ENCODE measurements around the gene NPVF.

The NPVF gene

DNA sequence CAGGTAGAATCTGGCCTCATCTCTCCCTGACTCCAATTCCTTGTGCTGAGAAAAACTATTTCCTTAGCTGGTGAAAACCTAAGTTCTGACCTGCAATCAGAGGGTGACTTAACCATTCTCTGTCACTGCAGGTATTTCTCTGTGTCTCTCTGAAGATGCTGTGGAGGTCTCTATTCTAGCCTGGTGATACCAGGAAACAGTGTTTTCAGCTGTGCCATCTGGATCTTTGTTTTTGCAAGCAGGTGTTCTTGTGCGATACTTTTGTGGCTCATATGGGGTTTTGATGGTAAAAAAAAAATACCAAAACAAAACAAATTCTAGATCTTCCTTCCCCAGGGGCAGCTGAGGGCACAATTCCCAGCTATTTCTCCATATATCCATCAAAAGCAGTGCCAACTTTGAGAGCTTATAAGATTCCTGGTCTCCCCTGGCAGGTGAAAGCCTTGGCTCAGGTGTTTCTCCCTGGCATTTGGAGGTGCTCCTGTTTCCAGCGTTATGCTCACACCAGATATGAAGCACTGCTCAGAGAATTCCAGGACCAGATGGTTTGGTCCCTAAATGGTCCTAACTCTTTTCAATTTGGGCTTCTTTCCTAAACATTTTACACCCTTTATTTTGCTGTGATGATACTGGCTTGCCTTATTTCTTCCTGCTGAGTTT lies 9.9 kb upstream of the NPVF start:
- no peak overlapping the region for H3K4me3 ChIP-seq (ENCODE audit: low read depth in 1 of 2, low read length in 2 of 2)
- no peaks in the 10 kb centered on the region for H3K36me3 ChIP-seq (ENCODE audit: control insufficient read depth in 1 of 2, insufficient read depth in 2 of 2, low read length in 2 of 2)
- no peak overlapping the region for H3K27ac ChIP-seq (ENCODE audit: low read depth, low read length)
- H3K9me3 ChIP-seq (ENCODE audit: control insufficient read depth in 1 of 2, low read length in 2 of 2): no peaks in the 10 kb centered on the region
- no peaks in the 10 kb centered on the region for H3K4me1 ChIP-seq (ENCODE audit: control insufficient read depth in 1 of 2, insufficient read depth in 2 of 2, low read length in 2 of 2)
- no peaks in the 10 kb centered on the region for H3K27me3 ChIP-seq (ENCODE audit: control insufficient read depth in 1 of 2, insufficient read depth in 2 of 2, low read length in 2 of 2)
- no peak overlapping the region for H3K9ac ChIP-seq (ENCODE audit: low read depth in 1 of 2, low read length in 2 of 2)

DNA sequence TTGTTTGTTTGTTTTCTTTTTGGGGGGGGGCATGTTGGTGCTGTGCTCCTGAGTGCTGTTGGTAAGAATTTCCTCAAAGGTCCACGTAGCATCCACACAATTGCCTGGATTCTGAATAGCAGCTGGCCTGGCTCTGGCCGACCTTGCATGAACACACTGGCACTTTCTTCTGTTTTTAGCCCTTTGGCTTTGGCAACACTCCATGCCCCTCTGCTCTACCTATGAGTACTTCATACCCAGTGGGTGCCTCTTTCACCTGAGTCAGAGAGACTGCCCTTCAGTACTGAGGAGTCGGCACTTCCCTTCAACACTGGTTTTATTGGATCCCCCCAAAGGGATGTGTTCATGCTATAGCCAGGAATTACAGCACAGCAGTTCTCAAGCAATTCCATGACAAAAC lies 7.2 kb upstream of the NPVF start:
- Histone ChIP-seq H3K4me1 (ENCODE audit: control insufficient read depth in 1 of 2, insufficient read depth in 2 of 2, low read length in 2 of 2) (no peaks in the 10 kb centered on the region), H3K4me3 (ENCODE audit: low read depth in 1 of 2, low read length in 2 of 2) (no peak overlapping the region), H3K27me3 (ENCODE audit: control insufficient read depth in 1 of 2, insufficient read depth in 2 of 2, low read length in 2 of 2) (no peaks in the 10 kb centered on the region), H3K27ac (ENCODE audit: low read depth, low read length) (no peak overlapping the region), H3K9ac (ENCODE audit: low read depth in 1 of 2, low read length in 2 of 2) (no peak overlapping the region), H3K9me3 (ENCODE audit: control insufficient read depth in 1 of 2, low read length in 2 of 2) (no peaks in the 10 kb centered on the region), H3K36me3 (ENCODE audit: control insufficient read depth in 1 of 2, insufficient read depth in 2 of 2, low read length in 2 of 2) (no peaks in the 10 kb centered on the region)

DNA sequence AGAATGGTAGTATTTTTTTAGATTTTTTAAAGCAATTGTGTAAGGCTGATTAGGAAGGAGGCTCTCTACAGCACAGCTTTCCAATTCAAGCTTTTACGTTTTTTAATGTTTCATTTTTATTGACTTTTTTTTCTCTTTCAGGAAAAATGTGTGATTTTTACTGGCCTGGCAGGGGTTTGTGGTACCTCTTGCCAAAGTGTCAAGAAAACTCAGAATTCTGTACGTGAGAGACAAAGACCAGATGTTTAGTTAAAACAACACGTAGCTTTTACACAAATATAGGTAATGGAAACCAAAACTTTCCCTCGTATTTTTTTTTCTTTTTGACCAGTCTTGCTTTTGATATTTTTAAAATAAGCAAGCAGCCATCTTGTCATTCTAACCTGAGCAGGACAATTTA lies 6.0 kb upstream of the NPVF start:
- no peak overlapping the region for H3K4me3 ChIP-seq (ENCODE audit: low read depth in 1 of 2, low read length in 2 of 2)
- no peak overlapping the region for H3K27ac ChIP-seq (ENCODE audit: low read depth, low read length)
- no peaks in the 10 kb centered on the region for H3K9me3 ChIP-seq (ENCODE audit: control insufficient read depth in 1 of 2, low read length in 2 of 2)
- no peaks in the 10 kb centered on the region for H3K27me3 ChIP-seq (ENCODE audit: control insufficient read depth in 1 of 2, insufficient read depth in 2 of 2, low read length in 2 of 2)
- H3K9ac ChIP-seq (ENCODE audit: low read depth in 1 of 2, low read length in 2 of 2): no peak overlapping the region
- no peaks in the 10 kb centered on the region for H3K4me1 ChIP-seq (ENCODE audit: control insufficient read depth in 1 of 2, insufficient read depth in 2 of 2, low read length in 2 of 2)
- H3K36me3 ChIP-seq (ENCODE audit: control insufficient read depth in 1 of 2, insufficient read depth in 2 of 2, low read length in 2 of 2): no peaks in the 10 kb centered on the region

GRCh38 chr7:25223206-25223605 lies 5.1 kb downstream of the NPVF start:
- H3K27me3 ChIP-seq (ENCODE audit: control insufficient read depth in 1 of 2, insufficient read depth in 2 of 2, low read length in 2 of 2): no peaks in the 10 kb centered on the region
- no peak overlapping the region for H3K27ac ChIP-seq (ENCODE audit: low read depth, low read length)
- no peaks in the 10 kb centered on the region for H3K36me3 ChIP-seq (ENCODE audit: control insufficient read depth in 1 of 2, insufficient read depth in 2 of 2, low read length in 2 of 2)
- no peak overlapping the region for H3K9ac ChIP-seq (ENCODE audit: low read depth in 1 of 2, low read length in 2 of 2)
- H3K9me3 ChIP-seq (ENCODE audit: control insufficient read depth in 1 of 2, low read length in 2 of 2): no peaks in the 10 kb centered on the region
- no peak overlapping the region for H3K4me3 ChIP-seq (ENCODE audit: low read depth in 1 of 2, low read length in 2 of 2)
- no peaks in the 10 kb centered on the region for H3K4me1 ChIP-seq (ENCODE audit: control insufficient read depth in 1 of 2, insufficient read depth in 2 of 2, low read length in 2 of 2)

DNA sequence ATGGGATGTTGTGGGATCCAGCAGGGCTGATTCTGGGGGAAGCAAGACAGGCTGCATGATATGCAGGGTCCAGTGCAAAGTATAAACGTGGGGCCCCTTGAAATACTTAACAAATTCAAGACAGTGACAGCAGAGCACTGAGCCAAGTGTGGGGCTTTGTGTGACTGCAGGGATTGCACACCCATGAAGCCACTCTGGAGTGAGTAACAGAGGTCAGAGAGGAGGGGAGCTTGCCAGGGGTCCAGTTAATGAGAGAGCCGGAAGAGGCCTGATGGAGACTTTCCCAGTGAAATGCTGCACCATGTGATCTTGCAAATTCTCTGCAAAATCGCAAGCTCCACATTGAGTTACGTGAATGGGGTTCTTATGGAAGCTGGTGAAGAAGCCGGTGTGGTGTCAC lies 5.6 kb downstream of the NPVF start:
- Histone ChIP-seq H3K27me3 (ENCODE audit: control insufficient read depth in 1 of 2, insufficient read depth in 2 of 2, low read length in 2 of 2) (no peaks in the 10 kb centered on the region), H3K27ac (ENCODE audit: low read depth, low read length) (no peak overlapping the region), H3K36me3 (ENCODE audit: control insufficient read depth in 1 of 2, insufficient read depth in 2 of 2, low read length in 2 of 2) (no peaks in the 10 kb centered on the region), H3K9me3 (ENCODE audit: control insufficient read depth in 1 of 2, low read length in 2 of 2) (no peaks in the 10 kb centered on the region), H3K4me1 (ENCODE audit: control insufficient read depth in 1 of 2, insufficient read depth in 2 of 2, low read length in 2 of 2) (no peaks in the 10 kb centered on the region), H3K9ac (ENCODE audit: low read depth in 1 of 2, low read length in 2 of 2) (no peak overlapping the region), H3K4me3 (ENCODE audit: low read depth in 1 of 2, low read length in 2 of 2) (no peak overlapping the region)

- Histone ChIP-seq H3K4me3 (ENCODE audit: low read depth in 1 of 2, low read length in 2 of 2) (no peak overlapping the region), H3K4me1 (ENCODE audit: control insufficient read depth in 1 of 2, insufficient read depth in 2 of 2, low read length in 2 of 2) (no peaks in the 10 kb centered on the region), H3K36me3 (ENCODE audit: control insufficient read depth in 1 of 2, insufficient read depth in 2 of 2, low read length in 2 of 2) (no peaks in the 10 kb centered on the region), H3K27ac (ENCODE audit: low read depth, low read length) (no peak overlapping the region), H3K27me3 (ENCODE audit: control insufficient read depth in 1 of 2, insufficient read depth in 2 of 2, low read length in 2 of 2) (no peaks in the 10 kb centered on the region), H3K9me3 (ENCODE audit: control insufficient read depth in 1 of 2, low read length in 2 of 2) (no peaks in the 10 kb centered on the region), H3K9ac (ENCODE audit: low read depth in 1 of 2, low read length in 2 of 2) (no peak overlapping the region)
These were observed 7.3 kb downstream of the NPVF start for GRCh38 chr7:25221009-25221408.

DNA sequence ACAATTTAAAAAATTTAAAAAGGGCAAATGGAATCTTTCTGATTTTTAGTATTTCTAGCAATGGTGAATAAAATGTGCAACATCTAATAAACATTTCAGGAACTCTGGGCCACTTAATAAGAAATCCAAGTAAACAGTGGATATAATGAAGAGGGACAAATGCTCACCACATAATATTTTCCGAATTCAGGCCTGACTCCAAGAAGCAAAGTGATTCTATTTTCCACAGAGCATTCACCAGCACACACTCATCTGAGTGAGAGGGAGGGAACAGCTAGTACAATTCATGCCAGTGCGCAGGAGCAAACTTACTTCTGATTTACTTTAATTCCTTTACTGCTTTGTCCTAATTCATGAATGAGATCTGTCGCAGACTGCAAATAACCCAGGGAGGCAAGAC lies 10.1 kb downstream of the NPVF start:
- Histone ChIP-seq H3K9ac (ENCODE audit: low read depth in 1 of 2, low read length in 2 of 2) (no peak overlapping the region), H3K4me3 (ENCODE audit: low read depth in 1 of 2, low read length in 2 of 2) (no peak overlapping the region), H3K9me3 (ENCODE audit: control insufficient read depth in 1 of 2, low read length in 2 of 2) (no peaks in the 10 kb centered on the region), H3K4me1 (ENCODE audit: control insufficient read depth in 1 of 2, insufficient read depth in 2 of 2, low read length in 2 of 2) (no peaks in the 10 kb centered on the region), H3K36me3 (ENCODE audit: control insufficient read depth in 1 of 2, insufficient read depth in 2 of 2, low read length in 2 of 2) (no peaks in the 10 kb centered on the region), H3K27ac (ENCODE audit: low read depth, low read length) (no peak overlapping the region), H3K27me3 (ENCODE audit: control insufficient read depth in 1 of 2, insufficient read depth in 2 of 2, low read length in 2 of 2) (no peaks in the 10 kb centered on the region)

GRCh38 chr7:25216837-25217236 lies 11.4 kb downstream of the NPVF start:
- Histone ChIP-seq H3K9ac (ENCODE audit: low read depth in 1 of 2, low read length in 2 of 2) (no peak overlapping the region), H3K27ac (ENCODE audit: low read depth, low read length) (no peak overlapping the region), H3K9me3 (ENCODE audit: control insufficient read depth in 1 of 2, low read length in 2 of 2) (no peaks in the 10 kb centered on the region)

DNA sequence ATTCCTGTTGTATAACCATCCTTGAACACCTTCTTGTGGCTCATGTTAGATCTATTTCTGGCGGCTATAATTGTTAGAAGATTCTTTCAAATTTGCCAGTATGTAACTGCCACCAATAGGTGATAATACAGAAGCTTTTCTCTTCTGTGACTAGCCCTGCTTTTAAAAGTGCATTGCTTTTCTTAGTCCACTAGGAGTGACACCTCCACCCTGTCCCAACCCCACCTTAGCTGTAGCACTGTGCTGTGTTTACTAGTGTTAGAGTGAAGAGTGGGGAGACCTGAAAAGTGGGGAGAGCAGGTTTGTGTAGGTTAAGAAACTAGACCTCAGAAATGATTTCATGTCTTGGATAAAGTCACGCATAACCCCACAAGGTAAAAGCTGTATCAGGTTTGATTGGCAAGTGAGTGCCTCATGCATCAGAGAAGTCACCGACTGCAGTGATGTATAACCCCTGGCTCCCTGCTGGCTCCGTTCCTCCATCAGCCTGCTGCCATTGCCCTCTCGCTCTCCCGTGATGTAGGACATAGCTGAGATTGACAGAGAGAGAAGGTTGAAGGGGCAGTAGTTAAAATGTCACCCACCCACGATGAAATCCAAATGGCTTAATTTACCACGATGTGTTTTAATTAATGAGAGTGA lies 12.5 kb downstream of the NPVF start:
- Histone ChIP-seq H3K27me3 (ENCODE audit: control insufficient read depth in 1 of 2, insufficient read depth in 2 of 2, low read length in 2 of 2) (no peaks in the 10 kb centered on the region), H3K4me1 (ENCODE audit: control insufficient read depth in 1 of 2, insufficient read depth in 2 of 2, low read length in 2 of 2) (no peaks in the 10 kb centered on the region), H3K9me3 (ENCODE audit: control insufficient read depth in 1 of 2, low read length in 2 of 2) (no peaks in the 10 kb centered on the region), H3K4me3 (ENCODE audit: low read depth in 1 of 2, low read length in 2 of 2) (no peak overlapping the region), H3K36me3 (ENCODE audit: control insufficient read depth in 1 of 2, insufficient read depth in 2 of 2, low read length in 2 of 2) (no peaks in the 10 kb centered on the region), H3K9ac (ENCODE audit: low read depth in 1 of 2, low read length in 2 of 2) (no peak overlapping the region), H3K27ac (ENCODE audit: low read depth, low read length) (no peak overlapping the region)

More at GRCh38 chr7:25216837-25217236, 11.4 kb downstream of the NPVF start:
- Histone ChIP-seq H3K27me3 (ENCODE audit: control insufficient read depth in 1 of 2, insufficient read depth in 2 of 2, low read length in 2 of 2) (no peaks in the 10 kb centered on the region), H3K36me3 (ENCODE audit: control insufficient read depth in 1 of 2, insufficient read depth in 2 of 2, low read length in 2 of 2) (no peaks in the 10 kb centered on the region), H3K4me1 (ENCODE audit: control insufficient read depth in 1 of 2, insufficient read depth in 2 of 2, low read length in 2 of 2) (no peaks in the 10 kb centered on the region), H3K4me3 (ENCODE audit: low read depth in 1 of 2, low read length in 2 of 2) (no peak overlapping the region)

DNA sequence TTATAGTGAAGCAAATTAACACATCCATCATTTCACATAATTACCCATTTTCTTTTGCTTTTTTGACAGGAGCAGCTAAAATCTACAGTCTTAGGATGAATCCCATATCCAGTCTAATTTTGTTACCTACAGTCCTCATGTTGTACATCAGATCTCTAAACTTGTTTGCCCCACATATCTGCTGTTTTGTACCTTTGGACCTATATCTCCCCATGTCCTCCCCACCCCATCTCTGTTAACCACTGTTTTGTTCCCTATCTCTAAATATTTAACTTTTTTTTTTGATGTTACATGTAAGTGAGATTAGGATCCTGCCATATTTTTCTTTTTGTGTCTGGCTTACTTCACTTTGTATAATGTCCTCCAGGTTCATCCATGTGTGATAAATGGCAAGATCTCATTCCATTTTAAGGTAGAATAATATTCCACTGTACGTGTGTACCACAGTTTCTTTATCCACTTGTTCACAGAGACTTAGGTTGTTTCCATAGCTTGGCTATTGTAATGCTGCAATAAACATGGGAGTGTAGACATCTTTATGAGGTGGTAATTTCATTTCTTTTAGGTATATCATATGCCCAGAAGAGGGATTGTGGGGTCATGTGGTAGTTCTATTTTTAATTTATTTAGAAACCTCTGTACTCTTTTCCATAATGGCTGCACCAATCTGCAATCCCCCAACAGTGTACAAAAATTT lies 19.6 kb downstream of the NPVF start:
- Histone ChIP-seq H3K9ac (ENCODE audit: low read depth in 1 of 2, low read length in 2 of 2) (no peak overlapping the region), H3K9me3 (ENCODE audit: control insufficient read depth in 1 of 2, low read length in 2 of 2) (peaks cover 4 to 6% of the 10 kb centered on the region in 2 donors), H3K36me3 (ENCODE audit: control insufficient read depth in 1 of 2, insufficient read depth in 2 of 2, low read length in 2 of 2) (no peaks in the 10 kb centered on the region), H3K4me1 (ENCODE audit: control insufficient read depth in 1 of 2, insufficient read depth in 2 of 2, low read length in 2 of 2) (peaks cover 0 to 17% of the 10 kb centered on the region in 2 donors), H3K27me3 (ENCODE audit: control insufficient read depth in 1 of 2, insufficient read depth in 2 of 2, low read length in 2 of 2) (no peaks in the 10 kb centered on the region), H3K27ac (ENCODE audit: low read depth, low read length) (no peak overlapping the region), H3K4me3 (ENCODE audit: low read depth in 1 of 2, low read length in 2 of 2) (no peak overlapping the region)

Data from duodenal mucosa (tissue), 2 donors.